Kasumi-1 (cell line): Measurements from ENCODE around the gene KLHDC9.

Experiments used
- DNase-seq, 2 experiments: peaks; one replicate each; lab custom pipeline; 2025; lab: John Stamatoyannopoulos, UW

KLHDC9 gene

DNA sequence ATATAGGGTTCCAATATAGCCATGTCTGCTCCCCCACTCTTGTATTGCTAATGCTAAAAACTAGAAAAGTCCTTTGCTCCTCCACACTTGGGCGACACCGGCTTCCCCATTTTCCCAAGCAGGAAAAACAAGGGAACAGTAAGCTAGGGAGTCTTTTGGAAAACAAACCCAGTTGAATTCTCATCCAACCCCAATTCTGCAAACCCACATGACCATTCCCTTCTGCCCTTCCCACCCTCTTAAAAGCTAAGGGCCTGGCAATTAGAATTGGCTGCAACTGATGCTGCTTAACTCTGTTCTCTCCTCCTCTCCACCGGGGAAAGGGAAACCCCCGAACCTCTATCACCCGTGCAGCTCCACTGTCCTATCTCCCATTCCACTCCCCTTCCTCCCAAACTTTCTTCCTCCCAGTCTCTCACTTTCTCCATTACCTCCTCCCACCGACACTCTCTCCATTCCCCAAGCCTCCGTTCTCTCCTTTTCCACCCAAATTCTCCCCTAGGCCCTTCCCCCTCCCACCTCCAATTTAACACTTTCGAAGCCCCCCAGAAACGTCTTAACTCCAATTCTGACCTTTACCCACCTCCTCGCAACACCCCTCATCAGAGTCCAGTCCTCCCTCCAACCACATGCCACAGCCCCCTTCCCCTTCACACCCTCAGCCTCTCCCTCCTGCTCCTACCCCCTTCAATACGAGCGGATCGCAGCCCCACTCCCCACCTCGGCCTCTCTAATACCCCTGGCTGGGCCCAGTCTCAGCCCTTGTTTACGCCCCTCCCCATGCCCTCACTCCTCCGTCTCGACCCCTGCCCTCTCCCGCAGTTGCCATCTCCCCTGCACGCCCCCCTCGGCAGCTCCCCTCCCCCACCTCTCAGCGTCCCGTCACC lies 33.6 kb downstream of the KLHDC9 start:
- DNase-seq = peak; percentile 24 to 34

DNA sequence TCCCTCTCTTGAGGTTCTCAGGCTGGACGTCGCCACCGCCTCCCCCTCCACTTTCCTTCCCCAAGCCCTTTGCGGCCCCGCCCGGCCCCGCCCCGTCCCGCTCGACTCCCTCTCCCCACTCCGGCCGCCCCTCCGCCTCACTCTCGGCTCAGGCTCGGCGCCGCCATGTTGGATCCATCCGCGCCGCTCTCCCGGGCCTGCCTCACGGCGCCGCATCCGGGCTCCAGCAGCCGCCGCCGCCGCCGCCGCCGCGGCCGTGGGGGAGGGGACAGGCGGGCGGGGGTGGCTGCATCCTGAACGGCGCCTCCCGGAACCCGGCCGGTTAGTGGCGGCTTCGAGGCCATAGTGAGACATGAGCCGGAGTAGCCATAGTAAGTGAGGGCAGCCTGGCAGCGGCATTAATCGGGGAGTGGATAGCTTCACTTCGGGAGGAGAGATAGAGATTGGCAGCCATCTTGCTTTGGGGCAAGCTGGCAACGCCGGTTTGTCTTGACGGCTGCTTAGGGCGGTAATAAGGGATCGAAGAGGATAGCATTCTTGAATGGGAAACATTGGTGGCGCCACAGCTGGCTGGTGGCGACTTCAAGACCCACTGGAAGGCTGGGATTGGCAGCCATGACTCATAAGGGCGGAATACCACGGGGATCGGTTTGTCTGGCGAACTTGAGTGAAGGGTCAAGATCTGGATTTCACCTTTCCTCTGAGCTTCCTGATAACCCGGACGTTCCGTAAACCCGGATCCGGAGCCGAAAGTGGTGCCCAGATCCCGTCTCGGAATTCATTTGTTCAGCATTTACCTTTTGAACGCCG lies 34.5 kb downstream of the KLHDC9 start, which contains the start of gene DEDD:
Gene DEDD, minus strand, starts transcription at position 258 of the 810 bp plus-strand sequence. CDS start 8,205 bp downstream, outside the sequence.
- peak; percentile 91 to 93 for DNase-seq

DNA sequence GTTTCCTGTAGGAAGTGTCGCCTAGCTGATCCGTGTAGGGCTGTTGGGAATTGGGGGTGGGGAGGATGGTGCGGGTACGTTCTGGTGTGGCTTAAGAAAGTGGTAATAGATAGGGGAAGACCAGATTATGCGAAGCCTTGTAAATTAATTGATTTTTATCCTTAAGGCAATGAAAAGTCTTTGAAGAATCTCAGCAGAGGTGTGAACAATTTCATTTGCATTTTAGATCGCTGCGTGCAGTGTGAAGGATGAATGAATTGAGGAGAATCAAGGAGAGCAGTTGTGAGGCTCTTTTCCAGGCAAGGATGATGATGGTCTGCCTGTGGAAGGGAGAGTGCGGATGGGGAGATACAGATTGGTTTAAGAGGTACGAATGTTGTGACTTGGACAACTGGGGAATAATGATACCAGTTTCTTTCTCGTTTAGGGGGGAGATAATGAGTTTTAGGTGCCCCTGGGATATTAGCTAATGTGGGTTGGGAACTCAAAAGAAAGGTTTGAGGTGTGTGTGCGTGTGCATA lies 35.1 kb downstream of the KLHDC9 start:
- no peak for DNase-seq

DNA sequence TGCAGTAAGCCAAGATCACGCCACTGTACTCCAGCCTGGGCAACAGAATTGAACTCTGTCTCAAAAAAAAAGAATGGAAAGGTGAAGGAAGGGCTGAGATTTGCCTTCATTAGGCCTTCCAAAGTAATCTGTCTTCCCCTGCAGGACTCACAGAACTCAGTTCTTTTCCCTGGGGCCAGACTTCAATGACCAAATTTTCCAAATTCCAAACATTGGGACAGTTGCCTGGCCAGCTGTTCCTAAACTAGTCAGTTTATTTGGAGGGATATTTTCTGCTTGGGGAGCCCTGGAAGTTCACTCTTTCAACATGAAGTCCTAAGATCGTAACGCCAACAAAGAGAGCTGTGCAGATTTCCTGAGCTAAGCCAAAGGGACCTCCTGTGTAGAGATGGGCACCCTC lies 39.7 kb downstream of the KLHDC9 start:
- no peak for DNase-seq

DNA sequence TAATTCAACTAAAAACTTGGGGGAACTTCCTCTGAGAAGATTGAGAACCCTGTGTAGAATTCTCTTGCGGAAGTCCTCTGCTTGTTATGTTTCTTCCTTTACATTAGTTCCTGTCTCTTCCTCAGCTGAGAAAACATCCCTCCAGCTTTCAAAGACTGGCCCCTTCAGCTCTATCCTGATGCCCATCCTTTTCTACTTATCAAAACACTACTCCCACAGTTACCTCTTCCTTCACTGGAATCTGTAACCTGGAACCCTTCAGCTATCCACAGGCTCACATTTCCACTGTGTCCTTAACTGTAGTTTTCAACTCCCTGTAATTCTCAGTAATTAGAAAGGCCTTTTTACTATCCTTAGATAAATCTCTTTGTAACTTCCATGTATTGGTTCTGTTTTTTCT lies 40.3 kb downstream of the KLHDC9 start:
- DNase-seq = no peak

DNA sequence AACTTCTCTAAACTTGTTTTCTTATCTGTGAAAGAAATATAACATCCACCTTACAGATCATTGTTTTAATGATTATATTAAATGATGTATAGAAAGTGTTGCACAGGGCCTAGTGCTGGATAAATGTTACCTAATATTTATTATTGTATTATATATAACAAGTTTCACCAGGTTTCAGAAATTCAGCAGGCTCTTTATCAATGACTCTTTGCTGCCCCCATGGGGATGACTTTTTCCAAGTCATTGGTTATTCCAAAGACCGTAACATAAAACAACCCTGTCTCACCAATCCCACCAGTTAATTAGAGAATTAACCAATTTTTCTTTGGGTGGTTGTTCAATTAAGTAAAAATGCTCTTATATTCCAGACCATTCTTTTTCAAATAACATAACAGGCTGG lies 41.6 kb downstream of the KLHDC9 start:
- peak; percentile 60 to 66 for DNase-seq

DNA sequence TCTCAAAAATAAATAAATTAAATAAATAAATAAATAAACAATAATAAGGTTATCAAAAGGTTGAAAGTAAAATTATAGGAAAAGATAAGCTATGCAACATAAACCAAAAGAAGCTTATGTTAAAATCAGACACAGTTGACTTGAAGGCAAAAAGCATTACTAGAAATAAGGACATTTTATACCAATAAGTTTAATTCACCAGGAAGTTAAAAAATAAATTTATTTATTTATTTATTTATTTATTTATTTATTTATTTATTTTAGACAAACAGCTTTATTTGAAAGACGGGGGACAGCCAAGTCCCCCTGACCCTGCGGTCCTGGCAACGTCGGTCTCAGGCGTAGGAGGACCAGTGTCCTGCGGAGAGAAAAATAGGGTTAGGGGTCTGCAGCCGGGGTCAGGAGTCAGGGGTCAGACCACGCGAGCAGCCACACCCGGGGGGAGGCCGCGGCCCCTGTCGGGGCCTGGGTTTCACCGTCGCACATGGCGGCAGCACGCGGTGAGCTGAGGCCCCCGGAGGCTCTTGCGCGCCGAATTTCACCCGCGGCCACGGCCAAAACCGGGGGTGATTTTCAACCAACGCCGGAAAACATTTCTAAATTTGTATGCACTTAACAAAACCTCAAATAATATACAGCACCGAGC lies 42.7 kb downstream of the KLHDC9 start:
- no peak for DNase-seq

DNA sequence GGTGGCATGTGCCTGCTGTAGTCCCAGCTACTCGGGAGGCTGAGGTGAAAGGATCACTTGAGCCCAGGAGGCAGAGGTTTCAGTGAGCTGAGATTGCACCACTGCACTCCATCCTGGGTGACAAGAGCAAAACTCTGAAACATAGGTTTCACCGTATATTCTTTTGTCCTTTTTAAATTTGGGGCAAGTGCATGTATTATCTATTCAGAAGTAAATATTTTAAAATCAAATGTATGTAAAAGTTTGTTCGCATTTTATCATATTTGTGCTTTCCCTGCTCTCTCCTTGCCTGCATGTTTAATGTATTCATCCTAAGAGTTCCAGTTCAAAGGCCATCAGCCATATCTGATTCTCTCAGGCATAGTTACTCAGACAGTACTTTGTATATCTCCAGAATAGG lies 47.7 kb downstream of the KLHDC9 start:
- DNase-seq = no peak
